Liver (tissue), 9 donors: Measurements from ENCODE around the gene PLCL1. TPM values are rescaled to one million over a fixed set of nuclear protein-coding genes. Genes with fewer than 3 reads are reported as not detected.

Source experiments
- DNase-seq: peaks from one replicate; pipeline ENCODE4 v3.0.0-alpha.2; 2017; ENCODE audit warnings: low spot score
- H3K27ac ChIP-seq, 2 donors: one replicate each; pipeline ENCODE4 v1.7.0; 2013; ENCODE audit warnings: inconsistent platforms in 2 of 2, low read length in 2 of 2, control low read depth in 1 of 2, low read depth in 1 of 2, mild to moderate bottlenecking in 1 of 2
- H3K27me3 ChIP-seq, 4 donors: one replicate each; pipeline versions ENCODE4 v1.6.1 to v1.7.0; 2013; ENCODE audit warnings: low read length in 3 of 4, inconsistent platforms in 1 of 4, mild to moderate bottlenecking in 1 of 4, moderate library complexity in 1 of 4; ENCODE audit not compliant: control insufficient read depth in 4 of 4, insufficient read depth in 4 of 4
- H3K36me3 ChIP-seq, 4 donors: one replicate each; pipeline versions ENCODE4 v1.6.1 to v1.7.0; 2013; ENCODE audit warnings: low read length in 3 of 4, mild to moderate bottlenecking in 3 of 4, low read depth in 1 of 4, moderate library complexity in 1 of 4; ENCODE audit not compliant: control insufficient read depth in 4 of 4, insufficient read depth in 3 of 4
- H3K4me1 ChIP-seq, 4 donors: one replicate each; pipeline versions ENCODE4 v1.6.1 to v1.7.0; 2013; ENCODE audit warnings: low read length in 3 of 4, mild to moderate bottlenecking in 3 of 4, moderate library complexity in 1 of 4; ENCODE audit not compliant: control insufficient read depth in 4 of 4, insufficient read depth in 4 of 4
- H3K4me3 ChIP-seq, 3 donors: one replicate each; pipeline versions ENCODE4 v1.6.1 to v1.7.0; 2013; ENCODE audit warnings: low read length in 3 of 3, control low read depth in 1 of 3, low read depth in 1 of 3, mild to moderate bottlenecking in 1 of 3
- H3K9ac ChIP-seq, 2 donors: one replicate each; pipeline ENCODE4 v1.7.0; 2013; ENCODE audit warnings: low read length in 2 of 2, mild to moderate bottlenecking in 2 of 2, moderate library complexity in 2 of 2, control low read depth in 1 of 2, low read depth in 1 of 2
- H3K9me3 ChIP-seq, 4 donors: one replicate each; pipeline versions ENCODE4 v1.6.1 to v1.7.0; 2013; ENCODE audit warnings: low read length in 3 of 4; ENCODE audit not compliant: control insufficient read depth in 4 of 4
- CTCF ChIP-seq: fragments of 150-350 bp; IDR thresholded peaks from 2 replicates; pipeline ENCODE4 v1.5.1; 2017; ENCODE audit warnings: improper control_type of control experiment, low read depth, low read length; ENCODE audit not compliant: missing input control
- EGR1 ChIP-seq, 2 donors: IDR thresholded peaks; 2 replicates each; pipeline ENCODE4 v1.6.1; 2016 to 2018; ENCODE audit warnings: antibody characterized with exemption in 2 of 2, low read depth in 2 of 2
- FOXA1 ChIP-seq: IDR thresholded peaks from 2 replicates; pipeline ENCODE4 v1.6.1; 2016; ENCODE audit warnings: antibody characterized with exemption
- FOXA2 ChIP-seq: IDR thresholded peaks from 2 replicates; pipeline ENCODE4 v1.6.1; 2016; ENCODE audit warnings: antibody characterized with exemption
- GABPA ChIP-seq, 2 donors: IDR thresholded peaks in 1 of 2; conservative IDR thresholded peaks in 1 of 2; 2 replicates each; pipeline ENCODE4 v1.6.1; 2016; ENCODE audit warnings: antibody characterized with exemption in 2 of 2, mild to moderate bottlenecking in 1 of 2, moderate library complexity in 1 of 2
- HNF4A ChIP-seq, 2 donors: conservative IDR thresholded peaks; 2 replicates each; pipeline ENCODE4 v1.6.1; 2016; ENCODE audit warnings: antibody characterized with exemption in 2 of 2, mild to moderate bottlenecking in 2 of 2
- HNF4G ChIP-seq: IDR thresholded peaks from 2 replicates; pipeline ENCODE4 v1.6.1; 2016; ENCODE audit warnings: antibody characterized with exemption
- JUND ChIP-seq, 2 donors: IDR thresholded peaks; 2 replicates each; pipeline ENCODE4 v1.6.1; 2016; ENCODE audit warnings: antibody characterized with exemption in 2 of 2
- MAX ChIP-seq: IDR thresholded peaks from 2 replicates; pipeline ENCODE4 v1.6.1; 2016; ENCODE audit warnings: antibody characterized with exemption
- NR2F2 ChIP-seq: IDR thresholded peaks from 2 replicates; pipeline ENCODE4 v1.6.1; 2016; ENCODE audit warnings: antibody characterized with exemption
- RXRA ChIP-seq, 2 donors: IDR thresholded peaks; 2 replicates each; pipeline ENCODE4 v1.6.1; 2017 to 2018; ENCODE audit warnings: antibody characterized with exemption in 2 of 2, mild to moderate bottlenecking in 1 of 2
- SP1 ChIP-seq: IDR thresholded peaks from 2 replicates; pipeline ENCODE4 v1.6.1; 2018; ENCODE audit warnings: antibody characterized with exemption, mild to moderate bottlenecking
- TAF1 ChIP-seq: conservative IDR thresholded peaks from 2 replicates; pipeline ENCODE4 v1.6.1; 2016; ENCODE audit warnings: antibody characterized with exemption, mild to moderate bottlenecking
- YY1 ChIP-seq: IDR thresholded peaks from 2 replicates; pipeline ENCODE4 v1.6.1; 2016; ENCODE audit warnings: antibody characterized with exemption, mild to moderate bottlenecking
- WGBS: extraction: QIAGEN DNeasy Blood & Tissue Kit; methylation state at CpG from one replicate; pipeline ENCODE4 v1.1.7; 2013; 5-methylcytosine and 5-hydroxymethylcytosine counted together
- polyA plus RNA-seq, 2 donors: library from polyadenylated mRNA; stranded (reverse) in 1 of 2; unstranded in 1 of 2; fragments of 200-250 nt in 1 of 2; fragments of >200 nt in 1 of 2; fragmentation: Nextera tagmentation in 1 of 2; extraction: Ambion mirVana in 1 of 2; gene quantifications; one replicate each; pipeline versions ENCODE4 v1.2.1 to v1.2.3, GENCODE V29; 2013 to 2015
- total RNA-seq, 2 donors: library from RNA; depleted of rRNA; stranded (reverse); fragments of >200 nt; gene quantifications; one replicate each; pipeline ENCODE4 v1.2.3, GENCODE V29; 2014
- TF ChIP-seq, protein P1 (sequence below): IDR thresholded peaks from 2 replicates; pipeline ENCODE4 v1.6.1; 2016; ENCODE audit warnings: antibody characterized with exemption
- TF ChIP-seq, protein P2 (sequence below): IDR thresholded peaks from 2 replicates; pipeline ENCODE4 v1.6.1; 2016; ENCODE audit warnings: antibody characterized with exemption, mild to moderate bottlenecking
- TF ChIP-seq, protein P3 (sequence below): IDR thresholded peaks from 2 replicates; pipeline ENCODE4 v1.6.1; 2016; ENCODE audit warnings: antibody characterized with exemption
- donor health status: healthy.
- donor health status: healthy.
- donor health status: healthy.
- donor health status: healthy.
- donor health status: healthy.

Gene PLCL1
- total and polyA plus RNA-seq, 4 donors: 0.08 to 0.59 (median 0.31) TPM

GRCh38 chr2:197943731-197944130, 139.3 kb downstream of the PLCL1 start:
- no peaks in the 10 kb centered on the region for H3K36me3 ChIP-seq
- no peaks in the 10 kb centered on the region for H3K9me3 ChIP-seq
- WGBS: 93% methylated on average over 1 of the region's 1 CpG
- H3K4me3 ChIP-seq: no peak overlapping the region
- no peaks in the 10 kb centered on the region for H3K4me1 ChIP-seq
- DNase-seq: no peak
- H3K27ac ChIP-seq: no peak overlapping the region
- TF ChIP-seq FOXA2 (no peak), RXRA (IDR thresholded peaks at IDR 0.05) (no peak), NR2F2 (no peak), EGR1 (IDR thresholded peaks at IDR 0.05; ENCODE audit: low read depth in 2 of 2) (no peak), CTCF (no peak), SP1 (no peak), HNF4G (no peak), FOXA1 (no peak), YY1 (no peak), TAF1 (no peak), JUND (IDR thresholded peaks at IDR 0.05) (no peak), GABPA (IDR thresholded peaks at IDR 0.05 in 1 of 2, conservative IDR thresholded peaks at IDR 0.05 in 1 of 2) (no peak), MAX (no peak), HNF4A (conservative IDR thresholded peaks at IDR 0.05) (no peak)
- TF ChIP-seq, protein P1, sequence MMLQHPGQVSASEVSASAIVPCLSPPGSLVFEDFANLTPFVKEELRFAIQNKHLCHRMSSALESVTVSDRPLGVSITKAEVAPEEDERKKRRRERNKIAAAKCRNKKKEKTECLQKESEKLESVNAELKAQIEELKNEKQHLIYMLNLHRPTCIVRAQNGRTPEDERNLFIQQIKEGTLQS: no peak
- TF ChIP-seq, protein P2, sequence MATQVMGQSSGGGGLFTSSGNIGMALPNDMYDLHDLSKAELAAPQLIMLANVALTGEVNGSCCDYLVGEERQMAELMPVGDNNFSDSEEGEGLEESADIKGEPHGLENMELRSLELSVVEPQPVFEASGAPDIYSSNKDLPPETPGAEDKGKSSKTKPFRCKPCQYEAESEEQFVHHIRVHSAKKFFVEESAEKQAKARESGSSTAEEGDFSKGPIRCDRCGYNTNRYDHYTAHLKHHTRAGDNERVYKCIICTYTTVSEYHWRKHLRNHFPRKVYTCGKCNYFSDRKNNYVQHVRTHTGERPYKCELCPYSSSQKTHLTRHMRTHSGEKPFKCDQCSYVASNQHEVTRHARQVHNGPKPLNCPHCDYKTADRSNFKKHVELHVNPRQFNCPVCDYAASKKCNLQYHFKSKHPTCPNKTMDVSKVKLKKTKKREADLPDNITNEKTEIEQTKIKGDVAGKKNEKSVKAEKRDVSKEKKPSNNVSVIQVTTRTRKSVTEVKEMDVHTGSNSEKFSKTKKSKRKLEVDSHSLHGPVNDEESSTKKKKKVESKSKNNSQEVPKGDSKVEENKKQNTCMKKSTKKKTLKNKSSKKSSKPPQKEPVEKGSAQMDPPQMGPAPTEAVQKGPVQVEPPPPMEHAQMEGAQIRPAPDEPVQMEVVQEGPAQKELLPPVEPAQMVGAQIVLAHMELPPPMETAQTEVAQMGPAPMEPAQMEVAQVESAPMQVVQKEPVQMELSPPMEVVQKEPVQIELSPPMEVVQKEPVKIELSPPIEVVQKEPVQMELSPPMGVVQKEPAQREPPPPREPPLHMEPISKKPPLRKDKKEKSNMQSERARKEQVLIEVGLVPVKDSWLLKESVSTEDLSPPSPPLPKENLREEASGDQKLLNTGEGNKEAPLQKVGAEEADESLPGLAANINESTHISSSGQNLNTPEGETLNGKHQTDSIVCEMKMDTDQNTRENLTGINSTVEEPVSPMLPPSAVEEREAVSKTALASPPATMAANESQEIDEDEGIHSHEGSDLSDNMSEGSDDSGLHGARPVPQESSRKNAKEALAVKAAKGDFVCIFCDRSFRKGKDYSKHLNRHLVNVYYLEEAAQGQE: no peak
- TF ChIP-seq, protein P3, sequence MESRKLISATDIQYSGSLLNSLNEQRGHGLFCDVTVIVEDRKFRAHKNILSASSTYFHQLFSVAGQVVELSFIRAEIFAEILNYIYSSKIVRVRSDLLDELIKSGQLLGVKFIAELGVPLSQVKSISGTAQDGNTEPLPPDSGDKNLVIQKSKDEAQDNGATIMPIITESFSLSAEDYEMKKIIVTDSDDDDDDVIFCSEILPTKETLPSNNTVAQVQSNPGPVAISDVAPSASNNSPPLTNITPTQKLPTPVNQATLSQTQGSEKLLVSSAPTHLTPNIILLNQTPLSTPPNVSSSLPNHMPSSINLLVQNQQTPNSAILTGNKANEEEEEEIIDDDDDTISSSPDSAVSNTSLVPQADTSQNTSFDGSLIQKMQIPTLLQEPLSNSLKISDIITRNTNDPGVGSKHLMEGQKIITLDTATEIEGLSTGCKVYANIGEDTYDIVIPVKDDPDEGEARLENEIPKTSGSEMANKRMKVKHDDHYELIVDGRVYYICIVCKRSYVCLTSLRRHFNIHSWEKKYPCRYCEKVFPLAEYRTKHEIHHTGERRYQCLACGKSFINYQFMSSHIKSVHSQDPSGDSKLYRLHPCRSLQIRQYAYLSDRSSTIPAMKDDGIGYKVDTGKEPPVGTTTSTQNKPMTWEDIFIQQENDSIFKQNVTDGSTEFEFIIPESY: no peak
- H3K27me3 ChIP-seq: no peaks in the 10 kb centered on the region
- H3K9ac ChIP-seq: no peak overlapping the region
